Measurements from ENCODE around the gene SLC16A13. TPM values are rescaled to one million over a fixed set of nuclear protein-coding genes. Genes with fewer than 3 reads are reported as not detected.

Gene SLC16A13
- total and polyA plus RNA-seq, 2 experiments from 2014 or later: 6.2 to 18.8 TPM

DNA sequence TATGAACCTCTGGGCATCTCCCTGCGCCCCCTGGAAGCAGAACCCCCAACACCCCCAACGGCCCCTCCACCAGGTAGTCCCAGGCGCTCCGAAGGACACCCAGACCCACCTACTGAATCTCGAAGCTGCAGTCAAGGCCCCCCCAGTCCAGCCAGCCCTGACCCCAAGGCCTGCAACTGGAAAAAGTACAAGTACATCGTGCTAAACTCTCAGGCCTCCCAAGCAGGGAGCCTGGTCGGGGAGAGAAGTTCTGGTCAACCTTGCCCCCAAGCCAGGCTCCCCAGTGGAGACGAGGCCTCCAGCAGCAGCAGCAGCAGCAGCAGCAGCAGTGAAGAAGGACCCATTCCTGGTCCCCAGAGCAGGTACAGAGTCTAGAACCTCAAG, 11.4 kb upstream of the SLC16A13 start:
- TF ChIP-seq EZH2 (IDR thresholded peaks at IDR 0.05; ENCODE audit: borderline replicate concordance): no peak
- TF ChIP-seq, protein P1, sequence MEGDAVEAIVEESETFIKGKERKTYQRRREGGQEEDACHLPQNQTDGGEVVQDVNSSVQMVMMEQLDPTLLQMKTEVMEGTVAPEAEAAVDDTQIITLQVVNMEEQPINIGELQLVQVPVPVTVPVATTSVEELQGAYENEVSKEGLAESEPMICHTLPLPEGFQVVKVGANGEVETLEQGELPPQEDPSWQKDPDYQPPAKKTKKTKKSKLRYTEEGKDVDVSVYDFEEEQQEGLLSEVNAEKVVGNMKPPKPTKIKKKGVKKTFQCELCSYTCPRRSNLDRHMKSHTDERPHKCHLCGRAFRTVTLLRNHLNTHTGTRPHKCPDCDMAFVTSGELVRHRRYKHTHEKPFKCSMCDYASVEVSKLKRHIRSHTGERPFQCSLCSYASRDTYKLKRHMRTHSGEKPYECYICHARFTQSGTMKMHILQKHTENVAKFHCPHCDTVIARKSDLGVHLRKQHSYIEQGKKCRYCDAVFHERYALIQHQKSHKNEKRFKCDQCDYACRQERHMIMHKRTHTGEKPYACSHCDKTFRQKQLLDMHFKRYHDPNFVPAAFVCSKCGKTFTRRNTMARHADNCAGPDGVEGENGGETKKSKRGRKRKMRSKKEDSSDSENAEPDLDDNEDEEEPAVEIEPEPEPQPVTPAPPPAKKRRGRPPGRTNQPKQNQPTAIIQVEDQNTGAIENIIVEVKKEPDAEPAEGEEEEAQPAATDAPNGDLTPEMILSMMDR (IDR thresholded peaks at IDR 0.05; ENCODE audit: poor library complexity): no peak
- no peak for TF ChIP-seq EZH2phosphoT487 (IDR thresholded peaks at IDR 0.05; ENCODE audit: low read depth, severe bottlenecking, unreplicated experiment)
- no peak overlapping the region for H2AFZ ChIP-seq
- H3K4me3 ChIP-seq: no peak overlapping the region
- no peak overlapping the region for H3K4me2 ChIP-seq
- no peaks in the 10 kb centered on the region for H3K79me2 ChIP-seq
- no peaks in the 10 kb centered on the region for H3K36me3 ChIP-seq (replicated peaks; ENCODE audit: insufficient read depth, low read depth)
- no peaks in the 10 kb centered on the region for H3K9me2 ChIP-seq (replicated peaks; ENCODE audit: insufficient read depth)
- H3K27me3 ChIP-seq: peaks cover 15% of the 10 kb centered on the region
- no peaks in the 10 kb centered on the region for H4K20me1 ChIP-seq (ENCODE audit: insufficient read depth, poor library complexity, severe bottlenecking)
- WGBS (ENCODE audit: low lambda C conversion rate, missing lambda C conversion rate): 96% methylated on average over 8 of the region's 8 CpGs
- DNase-seq (ENCODE audit: low spot score): no peak
- peaks cover 7% of the 10 kb centered on the region for H3K4me1 ChIP-seq (ENCODE audit: insufficient read depth)
- no peaks in the 10 kb centered on the region for H3K9me3 ChIP-seq (ENCODE audit: low read depth)
- H3K27ac ChIP-seq: no peak overlapping the region

GRCh38 chr17:7025245-7025644, 10.6 kb upstream of the SLC16A13 start:
- H3K4me2 ChIP-seq: no peak overlapping the region
- TF ChIP-seq, protein P1 (IDR thresholded peaks at IDR 0.05; ENCODE audit: poor library complexity): no peak
- TF ChIP-seq EZH2 (IDR thresholded peaks at IDR 0.05; ENCODE audit: borderline replicate concordance) (no peak), EZH2phosphoT487 (IDR thresholded peaks at IDR 0.05; ENCODE audit: low read depth, severe bottlenecking, unreplicated experiment) (no peak)
- H3K27me3 ChIP-seq: peaks cover 15% of the 10 kb centered on the region
- WGBS (ENCODE audit: low lambda C conversion rate, missing lambda C conversion rate): 95% methylated on average over 1 of the region's 1 CpG
- no peaks in the 10 kb centered on the region for H3K9me2 ChIP-seq (replicated peaks; ENCODE audit: insufficient read depth)
- no peak for DNase-seq (ENCODE audit: low spot score)
- H3K79me2 ChIP-seq: no peaks in the 10 kb centered on the region
- no peak overlapping the region for H3K27ac ChIP-seq
- H2AFZ ChIP-seq: no peak overlapping the region
- peaks cover 7% of the 10 kb centered on the region for H3K4me1 ChIP-seq (ENCODE audit: insufficient read depth)
- no peak overlapping the region for H3K4me3 ChIP-seq
- H3K9me3 ChIP-seq (ENCODE audit: low read depth): no peaks in the 10 kb centered on the region
- no peaks in the 10 kb centered on the region for H4K20me1 ChIP-seq (ENCODE audit: insufficient read depth, poor library complexity, severe bottlenecking)
- H3K36me3 ChIP-seq (replicated peaks; ENCODE audit: insufficient read depth, low read depth): no peaks in the 10 kb centered on the region

DNA sequence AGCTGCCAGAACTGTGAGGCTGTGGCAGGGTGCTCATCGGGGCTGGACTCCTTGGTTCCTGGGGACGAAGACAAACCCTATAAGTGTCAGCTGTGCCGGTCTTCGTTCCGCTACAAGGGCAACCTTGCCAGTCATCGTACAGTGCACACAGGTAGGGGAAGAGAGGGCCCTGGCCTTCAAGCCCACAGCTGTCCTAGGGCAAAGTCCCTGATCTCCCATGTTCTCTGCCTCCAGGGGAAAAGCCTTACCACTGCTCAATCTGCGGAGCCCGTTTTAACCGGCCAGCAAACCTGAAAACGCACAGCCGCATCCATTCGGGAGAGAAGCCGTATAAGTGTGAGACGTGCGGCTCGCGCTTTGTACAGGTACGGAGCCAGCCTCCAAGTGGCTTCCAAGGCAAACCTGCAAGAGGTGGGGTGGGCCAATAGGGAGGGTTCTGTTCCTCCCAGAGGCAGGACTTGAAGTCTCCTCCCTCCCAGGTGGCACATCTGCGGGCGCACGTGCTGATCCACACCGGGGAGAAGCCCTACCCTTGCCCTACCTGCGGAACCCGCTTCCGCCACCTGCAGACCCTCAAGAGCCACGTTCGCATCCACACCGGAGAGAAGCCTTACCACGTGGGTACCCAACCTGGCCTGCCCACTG, 9.2 kb upstream of the SLC16A13 start:
- no peak overlapping the region for H3K4me3 ChIP-seq
- peaks cover 15% of the 10 kb centered on the region for H3K27me3 ChIP-seq
- TF ChIP-seq EZH2 (IDR thresholded peaks at IDR 0.05; ENCODE audit: borderline replicate concordance) (no peak), EZH2phosphoT487 (IDR thresholded peaks at IDR 0.05; ENCODE audit: low read depth, severe bottlenecking, unreplicated experiment) (no peak)
- TF ChIP-seq, protein P1 (IDR thresholded peaks at IDR 0.05; ENCODE audit: poor library complexity): no peak
- no peak for DNase-seq (ENCODE audit: low spot score)
- no peaks in the 10 kb centered on the region for H3K9me3 ChIP-seq (ENCODE audit: low read depth)
- H3K79me2 ChIP-seq: no peaks in the 10 kb centered on the region
- 94% methylated on average over 29 of the region's 29 CpGs for WGBS (ENCODE audit: low lambda C conversion rate, missing lambda C conversion rate)
- H3K9me2 ChIP-seq (replicated peaks; ENCODE audit: insufficient read depth): no peaks in the 10 kb centered on the region
- peaks cover 7% of the 10 kb centered on the region for H3K4me1 ChIP-seq (ENCODE audit: insufficient read depth)
- no peaks in the 10 kb centered on the region for H4K20me1 ChIP-seq (ENCODE audit: insufficient read depth, poor library complexity, severe bottlenecking)
- H3K36me3 ChIP-seq (replicated peaks; ENCODE audit: insufficient read depth, low read depth): no peaks in the 10 kb centered on the region
- no peak overlapping the region for H2AFZ ChIP-seq
- no peak overlapping the region for H3K27ac ChIP-seq
- no peak overlapping the region for H3K4me2 ChIP-seq

Data from hepatocyte (in vitro differentiated cells).